CD8-positive, alpha-beta memory T cell (primary cell): ENCODE results near the gene SYNE2. TPM values are rescaled to one million over a fixed set of nuclear protein-coding genes. Genes with fewer than 3 reads are reported as not detected.

Source experiments
- CTCF ChIA-PET: fragments of 350-600 bp; sonication (Branson Sonifier 250); formaldehyde crosslinking; loops from one replicate; lab custom pipeline; 2021; ENCODE audit warnings: antibody characterized with exemption; lab: Charles Lee
- POLR2A ChIA-PET: fragments of 350-600 bp; sonication (Branson Sonifier 250); formaldehyde crosslinking; loops from one replicate; lab custom pipeline; 2021; ENCODE audit warnings: antibody characterized with exemption; lab: Charles Lee
- DNase-seq, 5 donors: peaks; one replicate each; pipeline versions ENCODE4 v3.0.0 to v3.0.0-alpha.2; 2020 to 2022; ENCODE audit warnings: mixed read lengths in 1 of 5
- H3K27ac ChIP-seq: one replicate; pipeline ENCODE4 v1.7.0; 2013; ENCODE audit warnings: low read depth, mild to moderate bottlenecking, low read length, moderate library complexity
- H3K27me3 ChIP-seq: 2 replicates; pipeline ENCODE4 v1.7.0; 2013; ENCODE audit warnings: low read length, mild to moderate bottlenecking; ENCODE audit not compliant: insufficient read depth, poor library complexity, severe bottlenecking
- H3K36me3 ChIP-seq: 2 replicates; pipeline ENCODE4 v1.7.0; 2013; ENCODE audit warnings: mild to moderate bottlenecking, low read length, moderate library complexity; ENCODE audit not compliant: insufficient read depth
- H3K4me1 ChIP-seq: 2 replicates; pipeline ENCODE4 v1.7.0; 2013; ENCODE audit warnings: mild to moderate bottlenecking, low read length, moderate library complexity; ENCODE audit not compliant: insufficient read depth
- H3K4me3 ChIP-seq: 2 replicates; pipeline ENCODE4 v1.7.0; 2013; ENCODE audit warnings: mild to moderate bottlenecking, low read length
- H3K9me3 ChIP-seq: 2 replicates; pipeline ENCODE4 v1.7.0; 2013; ENCODE audit warnings: mild to moderate bottlenecking, low read length
- H3K27ac Mint-ChIP-seq, 8 donors: one replicate each; pipeline ENCODE4 v1.8.0; 2020 to 2021; ENCODE audit warnings: mixed read lengths in 8 of 8, mild to moderate bottlenecking in 6 of 8, inconsistent platforms in 3 of 8, moderate library complexity in 3 of 8
- H3K27me3 Mint-ChIP-seq, 2 donors: one replicate each; pipeline ENCODE4 v1.8.0; 2020 to 2021; ENCODE audit warnings: mixed read lengths in 2 of 2, mild to moderate bottlenecking in 1 of 2, moderate library complexity in 1 of 2
- H3K36me3 Mint-ChIP-seq, 3 donors: one replicate each; pipeline ENCODE4 v1.8.0; 2020 to 2021; ENCODE audit warnings: mixed read lengths in 3 of 3, inconsistent platforms in 1 of 3, mild to moderate bottlenecking in 1 of 3
- H3K4me1 Mint-ChIP-seq, 3 donors: one replicate each; pipeline ENCODE4 v1.8.0; 2020 to 2021; ENCODE audit warnings: mixed read lengths in 3 of 3, inconsistent platforms in 1 of 3, mild to moderate bottlenecking in 1 of 3
- H3K4me3 Mint-ChIP-seq, 7 donors: one replicate each; pipeline ENCODE4 v1.8.0; 2020 to 2021; ENCODE audit warnings: mixed read lengths in 7 of 7, mild to moderate bottlenecking in 6 of 7, moderate library complexity in 4 of 7, inconsistent platforms in 2 of 7
- H3K9me3 Mint-ChIP-seq, 5 donors: one replicate each; pipeline ENCODE4 v1.8.0; 2020 to 2022; ENCODE audit warnings: mixed read lengths in 5 of 5, mild to moderate bottlenecking in 3 of 5, moderate library complexity in 2 of 5, inconsistent platforms in 1 of 5
- polyA plus RNA-seq: library from polyadenylated mRNA; unstranded; fragments of 300-500 nt; fragmentation: Illumina TruSeq; gene quantifications from one replicate; pipeline ENCODE4 v1.2.3, GENCODE V29; 2021
- total RNA-seq, 2 experiments: library from RNA; stranded (reverse); gene quantifications; one replicate each; pipeline ENCODE4 v1.2.3, GENCODE V29; 2021

Gene SYNE2
- total and polyA plus RNA-seq, 3 experiments from 2014 or later: 45.2 to 104 (median 45.6) TPM

GRCh38 chr14:64247195-64247594 is 394.4 kb downstream of the SYNE2 start:
- Mint-ChIP-seq H3K36me3 (peaks cover 0 to 5% (median 0%) of the 10 kb centered on the region in 3 donors), H3K9me3 (no peaks in the 10 kb centered on the region), H3K4me3 (no peak overlapping the region), H3K27me3 (peaks cover 17 to 61% of the 10 kb centered on the region in 2 donors), H3K27ac (no peak overlapping the region), H3K4me1 (no peaks in the 10 kb centered on the region)
- Histone ChIP-seq H3K27ac (no peak overlapping the region), H3K9me3 (no peaks in the 10 kb centered on the region), H3K4me1 (no peaks in the 10 kb centered on the region), H3K27me3 (no peaks in the 10 kb centered on the region), H3K4me3 (no peak overlapping the region), H3K36me3 (no peaks in the 10 kb centered on the region)
- CTCF ChIA-PET: no interaction called here
- POLR2A ChIA-PET: no interaction called here
- no peak for DNase-seq

GRCh38 chr14:64248689-64249088 is 395.9 kb downstream of the SYNE2 start:
- no peaks in the 10 kb centered on the region for H3K9me3 ChIP-seq
- H3K9me3 Mint-ChIP-seq: no peaks in the 10 kb centered on the region
- H3K27me3 Mint-ChIP-seq: peaks cover 17 to 56% of the 10 kb centered on the region in 2 donors
- no peaks in the 10 kb centered on the region for H3K36me3 ChIP-seq
- H3K4me3 ChIP-seq: no peak overlapping the region
- H3K36me3 Mint-ChIP-seq: peaks cover 0 to 5% (median 0%) of the 10 kb centered on the region in 3 donors
- H3K4me1 ChIP-seq: no peaks in the 10 kb centered on the region
- no peak overlapping the region for H3K4me3 Mint-ChIP-seq
- POLR2A ChIA-PET: no interaction called here
- H3K27ac Mint-ChIP-seq: no peak overlapping the region
- H3K27ac ChIP-seq: no peak overlapping the region
- CTCF ChIA-PET: no interaction called here
- H3K4me1 Mint-ChIP-seq: no peaks in the 10 kb centered on the region
- H3K27me3 ChIP-seq: no peaks in the 10 kb centered on the region
- DNase-seq: no peak

GRCh38 chr14:64249363-64249762 is 396.6 kb downstream of the SYNE2 start:
- H3K27me3 Mint-ChIP-seq: peaks cover 14 to 52% of the 10 kb centered on the region in 2 donors
- ChIA-PET CTCF (no interaction called here), POLR2A (no interaction called here)
- H3K9me3 Mint-ChIP-seq: no peaks in the 10 kb centered on the region
- Histone ChIP-seq H3K9me3 (no peaks in the 10 kb centered on the region), H3K4me1 (no peaks in the 10 kb centered on the region), H3K27me3 (no peaks in the 10 kb centered on the region), H3K36me3 (no peaks in the 10 kb centered on the region), H3K4me3 (no peak overlapping the region), H3K27ac (no peak overlapping the region)
- H3K4me1 Mint-ChIP-seq: no peaks in the 10 kb centered on the region
- peaks cover 0 to 5% (median 0%) of the 10 kb centered on the region in 3 donors for H3K36me3 Mint-ChIP-seq
- DNase-seq: no peak
- no peak overlapping the region for H3K4me3 Mint-ChIP-seq
- no peak overlapping the region for H3K27ac Mint-ChIP-seq

GRCh38 chr14:64253672-64254071 is 400.9 kb downstream of the SYNE2 start:
- H3K4me1 Mint-ChIP-seq: no peaks in the 10 kb centered on the region
- H3K27ac ChIP-seq: no peak overlapping the region
- DNase-seq: no peak
- no peak overlapping the region for H3K4me3 ChIP-seq
- H3K27ac Mint-ChIP-seq: no peak overlapping the region
- H3K9me3 Mint-ChIP-seq: no peaks in the 10 kb centered on the region
- CTCF ChIA-PET: no interaction called here
- H3K36me3 Mint-ChIP-seq: no peaks in the 10 kb centered on the region
- H3K27me3 ChIP-seq: no peaks in the 10 kb centered on the region
- H3K27me3 Mint-ChIP-seq: peaks cover 2 to 24% of the 10 kb centered on the region in 2 donors
- no peak overlapping the region for H3K4me3 Mint-ChIP-seq
- POLR2A ChIA-PET: no interaction called here
- no peaks in the 10 kb centered on the region for H3K4me1 ChIP-seq
- H3K36me3 ChIP-seq: no peaks in the 10 kb centered on the region
- no peaks in the 10 kb centered on the region for H3K9me3 ChIP-seq

- no peaks in the 10 kb centered on the region for H3K36me3 Mint-ChIP-seq
- ChIA-PET CTCF (no interaction called here), POLR2A (no interaction called here)
- no peaks in the 10 kb centered on the region for H3K27me3 ChIP-seq
- H3K4me3 ChIP-seq: no peak overlapping the region
- no peaks in the 10 kb centered on the region for H3K9me3 Mint-ChIP-seq
- H3K36me3 ChIP-seq: no peaks in the 10 kb centered on the region
- H3K4me1 Mint-ChIP-seq: no peaks in the 10 kb centered on the region
- DNase-seq: no peak
- no peak overlapping the region for H3K27ac Mint-ChIP-seq
- no peak overlapping the region for H3K4me3 Mint-ChIP-seq
- no peak overlapping the region for H3K27ac ChIP-seq
- H3K9me3 ChIP-seq: no peaks in the 10 kb centered on the region
- H3K27me3 Mint-ChIP-seq: peaks cover 2 to 4% of the 10 kb centered on the region in 2 donors
- H3K4me1 ChIP-seq: no peaks in the 10 kb centered on the region
Observed at GRCh38 chr14:64255756-64256155, 403.0 kb downstream of the SYNE2 start.

GRCh38 chr14:64260418-64260817 is 407.6 kb downstream of the SYNE2 start:
- no peaks in the 10 kb centered on the region for H3K4me1 ChIP-seq
- no peak overlapping the region for H3K27ac ChIP-seq
- Mint-ChIP-seq H3K27me3 (peaks cover 1 to 4% of the 10 kb centered on the region in 2 donors), H3K27ac (no peak overlapping the region), H3K4me1 (peaks cover 0 to under 1% (median 0%) of the 10 kb centered on the region in 3 donors), H3K4me3 (no peak overlapping the region), H3K36me3 (peaks cover 0 to 3% (median 0%) of the 10 kb centered on the region in 3 donors), H3K9me3 (no peaks in the 10 kb centered on the region)
- no peak for DNase-seq
- POLR2A ChIA-PET: no interaction called here
- no peaks in the 10 kb centered on the region for H3K36me3 ChIP-seq
- no peaks in the 10 kb centered on the region for H3K9me3 ChIP-seq
- no peaks in the 10 kb centered on the region for H3K27me3 ChIP-seq
- no peak overlapping the region for H3K4me3 ChIP-seq
- CTCF ChIA-PET: no interaction called here

- H3K27ac ChIP-seq: no peak overlapping the region
- H3K9me3 Mint-ChIP-seq: no peaks in the 10 kb centered on the region
- H3K36me3 Mint-ChIP-seq: peaks cover 0 to 3% (median 0%) of the 10 kb centered on the region in 3 donors
- CTCF ChIA-PET: no interaction called here
- H3K27ac Mint-ChIP-seq: no peak overlapping the region
- H3K4me3 ChIP-seq: no peak overlapping the region
- DNase-seq: no peak
- POLR2A ChIA-PET: no interaction called here
- peaks cover 10 to 23% (median 22%) of the 10 kb centered on the region in 3 donors for H3K4me1 Mint-ChIP-seq
- H3K9me3 ChIP-seq: no peaks in the 10 kb centered on the region
- peaks cover 6% of the 10 kb centered on the region for H3K4me1 ChIP-seq
- no peaks in the 10 kb centered on the region for H3K27me3 ChIP-seq
- no peaks in the 10 kb centered on the region for H3K36me3 ChIP-seq
- H3K27me3 Mint-ChIP-seq: peaks cover 1 to 4% of the 10 kb centered on the region in 2 donors
- H3K4me3 Mint-ChIP-seq: no peak overlapping the region
Observed at GRCh38 chr14:64265222-64265621, 412.4 kb downstream of the SYNE2 start.

- H3K4me1 ChIP-seq: peaks cover 6% of the 10 kb centered on the region
- H3K9me3 Mint-ChIP-seq: no peaks in the 10 kb centered on the region
- no peak overlapping the region for H3K4me3 Mint-ChIP-seq
- H3K9me3 ChIP-seq: no peaks in the 10 kb centered on the region
- no peak overlapping the region for H3K27ac ChIP-seq
- H3K36me3 Mint-ChIP-seq: peaks cover 0 to 3% (median 0%) of the 10 kb centered on the region in 3 donors
- ChIA-PET POLR2A (no interaction called here), CTCF (interaction anchor here (0.6 kb wide), 1 partner anchor 31 kb away, joined by 3 read pairs; no protein-coding TSS in a partner anchor)
- peak overlapping the region in 2 of 8 donors; percentile 5 to 12 for H3K27ac Mint-ChIP-seq
- no peak overlapping the region for H3K4me3 ChIP-seq
- peaks cover 1 to 4% of the 10 kb centered on the region in 2 donors for H3K27me3 Mint-ChIP-seq
- H3K27me3 ChIP-seq: no peaks in the 10 kb centered on the region
- peaks cover 10 to 23% (median 23%) of the 10 kb centered on the region in 3 donors for H3K4me1 Mint-ChIP-seq
- no peak for DNase-seq
- H3K36me3 ChIP-seq: no peaks in the 10 kb centered on the region
Observed at GRCh38 chr14:64266239-64266638, 413.4 kb downstream of the SYNE2 start.
